ENCODE results near the gene CDH4. TPM values are rescaled to one million over a fixed set of nuclear protein-coding genes. Genes with fewer than 3 reads are reported as not detected.

Gene CDH4
- total and polyA plus RNA-seq, 2 donors from 2014 or later: 1.1 TPM; not detected in 1

- Histone ChIP-seq H3K4me1 (ENCODE audit: control insufficient read depth in 2 of 3, insufficient read depth in 2 of 3, low read depth in 1 of 3, low read length in 3 of 3) (no peaks in the 10 kb centered on the region), H3K27me3 (ENCODE audit: control insufficient read depth, insufficient read depth, low read length) (no peaks in the 10 kb centered on the region), H3K27ac (ENCODE audit: low read depth in 2 of 2, low read length in 2 of 2) (no peak overlapping the region), H3K9me3 (ENCODE audit: control insufficient read depth in 2 of 3, insufficient read depth in 1 of 3, low read length in 3 of 3) (no peaks in the 10 kb centered on the region), H3K9ac (ENCODE audit: low read length in 3 of 3) (no peak overlapping the region), H3K36me3 (ENCODE audit: control insufficient read depth in 2 of 3, insufficient read depth in 3 of 3, low read length in 3 of 3) (no peaks in the 10 kb centered on the region), H3K4me3 (ENCODE audit: low read length in 3 of 3) (no peak overlapping the region)
- DNase-seq (peak in 1 of 5 donors; percentile 62), FAIRE-seq (no peak)
- intact Hi-C loops (cut with DNase I): no loop called here
- TF ChIP-seq CTCF (IDR thresholded peaks at IDR 0.05; ENCODE audit: borderline replicate concordance, extremely low read depth, insufficient read depth): no peak
Measured at GRCh38 chr20:61755971-61756845, 504.1 kb downstream of the CDH4 start.

GRCh38 chr20:61756966-61757677, 505.1 kb downstream of the CDH4 start:
- Histone ChIP-seq H3K27ac (ENCODE audit: low read depth in 2 of 2, low read length in 2 of 2) (no peak overlapping the region), H3K4me1 (ENCODE audit: control insufficient read depth in 2 of 3, insufficient read depth in 2 of 3, low read depth in 1 of 3, low read length in 3 of 3) (no peaks in the 10 kb centered on the region), H3K9ac (ENCODE audit: low read length in 3 of 3) (no peak overlapping the region), H3K36me3 (ENCODE audit: control insufficient read depth in 2 of 3, insufficient read depth in 3 of 3, low read length in 3 of 3) (no peaks in the 10 kb centered on the region), H3K27me3 (ENCODE audit: control insufficient read depth, insufficient read depth, low read length) (no peaks in the 10 kb centered on the region), H3K4me3 (ENCODE audit: low read length in 3 of 3) (no peak overlapping the region), H3K9me3 (ENCODE audit: control insufficient read depth in 2 of 3, insufficient read depth in 1 of 3, low read length in 3 of 3) (no peaks in the 10 kb centered on the region)
- TF ChIP-seq CTCF (IDR thresholded peaks at IDR 0.05; ENCODE audit: borderline replicate concordance, extremely low read depth, insufficient read depth): no peak
- FAIRE-seq (no peak), DNase-seq (peak in 1 of 5 donors; percentile 28)
- intact Hi-C loops (cut with DNase I): no loop called here

- DNase-seq: peak in 1 of 5 donors; percentile 62
- FAIRE-seq: no peak
- TF ChIP-seq CTCF (IDR thresholded peaks at IDR 0.05; ENCODE audit: borderline replicate concordance, extremely low read depth, insufficient read depth): no peak
- Histone ChIP-seq H3K27me3 (ENCODE audit: control insufficient read depth, insufficient read depth, low read length) (no peaks in the 10 kb centered on the region), H3K36me3 (ENCODE audit: control insufficient read depth in 2 of 3, insufficient read depth in 3 of 3, low read length in 3 of 3) (no peaks in the 10 kb centered on the region), H3K9me3 (ENCODE audit: control insufficient read depth in 2 of 3, insufficient read depth in 1 of 3, low read length in 3 of 3) (no peaks in the 10 kb centered on the region), H3K4me1 (ENCODE audit: control insufficient read depth in 2 of 3, insufficient read depth in 2 of 3, low read depth in 1 of 3, low read length in 3 of 3) (no peaks in the 10 kb centered on the region), H3K9ac (ENCODE audit: low read length in 3 of 3) (no peak overlapping the region), H3K4me3 (ENCODE audit: low read length in 3 of 3) (no peak overlapping the region), H3K27ac (ENCODE audit: low read depth in 2 of 2, low read length in 2 of 2) (no peak overlapping the region)
- intact Hi-C loops (cut with DNase I): no loop called here
Measured at GRCh38 chr20:61757678-61758563, 505.9 kb downstream of the CDH4 start.

Measured in kidney (tissue), 14 donors.